Measurements from ENCODE around the gene SERP2.

DNA sequence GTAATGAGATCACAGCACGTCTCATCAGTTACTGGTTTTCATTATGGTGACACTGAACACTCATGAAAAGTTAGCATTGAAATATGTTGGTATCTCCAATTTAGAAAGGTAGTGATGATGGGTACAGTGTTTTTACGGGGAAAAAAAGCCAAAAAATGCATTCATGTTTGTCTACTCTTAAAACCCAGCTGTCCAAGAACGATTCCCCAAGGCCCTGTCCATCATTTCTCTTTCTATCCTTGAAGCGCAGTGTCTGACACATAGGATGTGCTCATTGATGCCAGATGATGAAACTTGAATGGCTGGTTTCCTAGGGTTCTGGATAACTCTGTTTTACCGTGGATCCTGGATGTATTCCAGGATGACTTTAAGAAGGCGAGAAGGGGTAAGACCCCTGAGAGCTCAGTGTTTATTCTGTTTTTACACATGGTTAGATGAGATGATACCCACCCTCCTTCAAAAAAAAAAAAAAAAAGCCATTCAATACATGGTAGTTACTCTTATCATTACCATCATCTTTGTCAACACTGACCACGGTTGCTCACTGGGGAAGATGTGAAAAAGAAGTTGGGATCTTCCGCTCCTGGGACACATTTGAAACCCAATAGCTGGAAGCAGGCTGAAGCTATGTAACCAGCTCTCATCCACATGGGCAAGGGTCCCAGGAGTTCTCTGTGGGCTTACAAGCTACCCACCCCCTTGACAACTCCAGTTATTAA is 22.5 kb downstream of the SERP2 start:
- TF ChIP-seq EZH2 (IDR thresholded peaks at IDR 0.05; ENCODE audit: borderline replicate concordance, control insufficient read depth, low read depth, low read length) (no peak), MXI1 (IDR thresholded peaks at IDR 0.05; ENCODE audit: low read depth, low read length) (no peak), TAF1 (IDR thresholded peaks at IDR 0.05; ENCODE audit: borderline replicate concordance, low read depth, low read length) (no peak), TCF7 (IDR thresholded peaks at IDR 0.05; ENCODE audit: borderline replicate concordance) (no peak), NR2C2 (IDR thresholded peaks at IDR 0.05; ENCODE audit: borderline replicate concordance, control insufficient read depth, insufficient read length, low read depth) (no peak), CHD2 (IDR thresholded peaks at IDR 0.05; ENCODE audit: borderline replicate concordance, low read depth, low read length) (no peak), NFXL1 (IDR thresholded peaks at IDR 0.05; ENCODE audit: borderline replicate concordance) (no peak), POLR2A (IDR thresholded peaks at IDR 0.05; ENCODE audit: low read depth, low read length) (no peak), ASH2L (IDR thresholded peaks at IDR 0.05; ENCODE audit: borderline replicate concordance, low read depth) (no peak), CBX5 (IDR thresholded peaks at IDR 0.05; ENCODE audit: low read depth) (no peak)
- TF ChIP-seq, protein P1, sequence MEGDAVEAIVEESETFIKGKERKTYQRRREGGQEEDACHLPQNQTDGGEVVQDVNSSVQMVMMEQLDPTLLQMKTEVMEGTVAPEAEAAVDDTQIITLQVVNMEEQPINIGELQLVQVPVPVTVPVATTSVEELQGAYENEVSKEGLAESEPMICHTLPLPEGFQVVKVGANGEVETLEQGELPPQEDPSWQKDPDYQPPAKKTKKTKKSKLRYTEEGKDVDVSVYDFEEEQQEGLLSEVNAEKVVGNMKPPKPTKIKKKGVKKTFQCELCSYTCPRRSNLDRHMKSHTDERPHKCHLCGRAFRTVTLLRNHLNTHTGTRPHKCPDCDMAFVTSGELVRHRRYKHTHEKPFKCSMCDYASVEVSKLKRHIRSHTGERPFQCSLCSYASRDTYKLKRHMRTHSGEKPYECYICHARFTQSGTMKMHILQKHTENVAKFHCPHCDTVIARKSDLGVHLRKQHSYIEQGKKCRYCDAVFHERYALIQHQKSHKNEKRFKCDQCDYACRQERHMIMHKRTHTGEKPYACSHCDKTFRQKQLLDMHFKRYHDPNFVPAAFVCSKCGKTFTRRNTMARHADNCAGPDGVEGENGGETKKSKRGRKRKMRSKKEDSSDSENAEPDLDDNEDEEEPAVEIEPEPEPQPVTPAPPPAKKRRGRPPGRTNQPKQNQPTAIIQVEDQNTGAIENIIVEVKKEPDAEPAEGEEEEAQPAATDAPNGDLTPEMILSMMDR (IDR thresholded peaks at IDR 0.05 in 2 of 3, conservative IDR thresholded peaks at IDR 0.05 in 1 of 3; ENCODE audit: control insufficient read depth in 2 of 3, extremely low read depth in 1 of 3, insufficient read depth in 1 of 3, low read depth in 3 of 3, low read length in 3 of 3), result no peak
- TF ChIP-seq, protein P2, sequence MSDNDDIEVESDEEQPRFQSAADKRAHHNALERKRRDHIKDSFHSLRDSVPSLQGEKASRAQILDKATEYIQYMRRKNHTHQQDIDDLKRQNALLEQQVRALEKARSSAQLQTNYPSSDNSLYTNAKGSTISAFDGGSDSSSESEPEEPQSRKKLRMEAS (IDR thresholded peaks at IDR 0.05; ENCODE audit: low read depth, low read length), result no peak

All from GM12878 (cell line).